SK-N-SH treated with all-trans-retinoic acid at 6 μM for 48 hours (cell line): ENCODE results near the gene PRDM5.
"Not testable (repeated sequence)": the region's sequence is repeated elsewhere in the genome, so short reads cannot be mapped to it uniquely, and the experiment has no call there.

ENCODE experiments used
- ATAC-seq: fragments of 200-7000 bp; cut with Tn5 transposase; 3 replicates; pipeline ENCODE4 v1.9.1; 2020; ENCODE audit warnings: mild to moderate bottlenecking, moderate library complexity
- ARNTL ChIP-seq: fragments of 450-650 bp; formaldehyde crosslinking; IDR thresholded peaks from 2 replicates; pipeline ENCODE4 v1.5.0; 2020; ENCODE audit warnings: low read depth, mild to moderate bottlenecking, moderate library complexity, borderline replicate concordance
- ESRRG ChIP-seq: fragments of 250-450 bp; sonication (Bioruptor Pico); IDR thresholded peaks from 2 replicates; pipeline ENCODE4 v1.6.1; 2021; ENCODE audit warnings: mild to moderate bottlenecking
- GLIS3 ChIP-seq: fragments of 250-450 bp; sonication (Bioruptor Pico); IDR thresholded peaks from 2 replicates; pipeline ENCODE4 v1.5.0; 2020; ENCODE audit warnings: mild to moderate bottlenecking, moderate library complexity
- ISL1 ChIP-seq: fragments of 250-450 bp; sonication (Bioruptor Pico); IDR thresholded peaks from 2 replicates; pipeline ENCODE4 v2.1.2; 2022; ENCODE audit warnings: mild to moderate bottlenecking, moderate library complexity
- OSR1 ChIP-seq: fragments of 250-450 bp; sonication (Bioruptor Pico); IDR thresholded peaks from 2 replicates; pipeline ENCODE4 v1.8.0; 2022; ENCODE audit warnings: moderate library complexity, mild to moderate bottlenecking, inconsistent platforms
- POU6F1 ChIP-seq: fragments of 250-450 bp; sonication (Bioruptor Pico); IDR thresholded peaks from 2 replicates; pipeline ENCODE4 v1.8.0; 2021; ENCODE audit warnings: low read depth, mild to moderate bottlenecking, moderate library complexity, borderline replicate concordance
- PPARA ChIP-seq: fragments of 250-450 bp; sonication (Bioruptor Pico); IDR thresholded peaks from 2 replicates; pipeline ENCODE4 v1.5.0; 2020; ENCODE audit warnings: mild to moderate bottlenecking, borderline replicate concordance
- RARB ChIP-seq: fragments of 250-450 bp; sonication (Bioruptor Pico); IDR thresholded peaks from 2 replicates; pipeline ENCODE4 v1.8.0; 2021; ENCODE audit warnings: mild to moderate bottlenecking, moderate library complexity
- TCF4 ChIP-seq: fragments of 250-450 bp; sonication (Bioruptor Pico); IDR thresholded peaks from 2 replicates; pipeline ENCODE4 v1.8.0; 2021; ENCODE audit warnings: mild to moderate bottlenecking, moderate library complexity, borderline replicate concordance
- TOX ChIP-seq: fragments of 250-450 bp; sonication (Bioruptor Pico); IDR thresholded peaks from 2 replicates; pipeline ENCODE4 v1.8.0; 2021; ENCODE audit warnings: mild to moderate bottlenecking, moderate library complexity, borderline replicate concordance
- TSHZ2 ChIP-seq: fragments of 250-450 bp; sonication (Bioruptor Pico); IDR thresholded peaks from 2 replicates; pipeline ENCODE4 v1.5.0; 2020; ENCODE audit warnings: mild to moderate bottlenecking, moderate library complexity
- ZC3H10 ChIP-seq: fragments of 250-450 bp; sonication (Bioruptor Pico); IDR thresholded peaks from 2 replicates; pipeline ENCODE4 v1.5.1; 2021; ENCODE audit warnings: mild to moderate bottlenecking, moderate library complexity
- ZFP3 ChIP-seq: fragments of 250-450 bp; sonication (Bioruptor Pico); IDR thresholded peaks from 2 replicates; pipeline ENCODE4 v1.5.0; 2020; ENCODE audit warnings: mild to moderate bottlenecking, moderate library complexity
- ZNF565 ChIP-seq: fragments of 450-650 bp; formaldehyde crosslinking; conservative IDR thresholded peaks from 2 replicates; pipeline ENCODE4 v1.5.0; 2020; ENCODE audit warnings: low read depth, mild to moderate bottlenecking, moderate library complexity
- ZNF70 ChIP-seq: fragments of 450-650 bp; formaldehyde crosslinking; IDR thresholded peaks from 2 replicates; pipeline ENCODE4 v1.5.0; 2020; ENCODE audit warnings: mild to moderate bottlenecking, moderate library complexity
- TF ChIP-seq, protein P1 (sequence below): fragments of 250-450 bp; sonication (Bioruptor Pico); IDR thresholded peaks from 2 replicates; pipeline ENCODE4 v1.5.1; 2021; ENCODE audit warnings: mild to moderate bottlenecking, moderate library complexity
- TF ChIP-seq, protein P2 (sequence below): fragments of 250-450 bp; sonication (Bioruptor Pico); IDR thresholded peaks from 2 replicates; pipeline ENCODE4 v1.8.0; 2020; ENCODE audit warnings: mild to moderate bottlenecking, moderate library complexity, borderline replicate concordance

PRDM5 gene

DNA sequence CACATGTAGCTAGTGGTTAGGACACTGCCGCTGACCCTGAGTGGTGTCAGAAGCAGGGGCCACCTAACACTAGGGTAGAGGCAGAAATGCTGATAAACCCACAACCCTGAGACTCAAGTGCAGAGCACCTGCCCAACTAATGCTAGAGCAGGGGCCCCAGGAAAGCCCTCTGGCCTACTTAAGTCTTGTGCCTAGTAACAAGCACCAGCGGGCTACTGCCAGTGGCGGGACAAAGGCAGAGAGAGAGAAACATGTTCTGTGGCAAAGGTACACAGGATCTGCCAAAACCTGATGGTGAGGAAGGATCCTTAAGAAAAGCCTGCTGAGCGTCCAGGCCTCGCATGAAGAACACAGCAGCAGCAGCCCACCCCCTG is 172.4 kb downstream of the PRDM5 start (continued):
- TF ChIP-seq, protein P1, sequence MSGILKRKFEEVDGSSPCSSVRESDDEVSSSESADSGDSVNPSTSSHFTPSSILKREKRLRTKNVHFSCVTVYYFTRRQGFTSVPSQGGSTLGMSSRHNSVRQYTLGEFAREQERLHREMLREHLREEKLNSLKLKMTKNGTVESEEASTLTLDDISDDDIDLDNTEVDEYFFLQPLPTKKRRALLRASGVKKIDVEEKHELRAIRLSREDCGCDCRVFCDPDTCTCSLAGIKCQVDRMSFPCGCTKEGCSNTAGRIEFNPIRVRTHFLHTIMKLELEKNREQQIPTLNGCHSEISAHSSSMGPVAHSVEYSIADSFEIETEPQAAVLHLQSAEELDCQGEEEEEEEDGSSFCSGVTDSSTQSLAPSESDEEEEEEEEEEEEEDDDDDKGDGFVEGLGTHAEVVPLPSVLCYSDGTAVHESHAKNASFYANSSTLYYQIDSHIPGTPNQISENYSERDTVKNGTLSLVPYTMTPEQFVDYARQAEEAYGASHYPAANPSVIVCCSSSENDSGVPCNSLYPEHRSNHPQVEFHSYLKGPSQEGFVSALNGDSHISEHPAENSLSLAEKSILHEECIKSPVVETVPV (CRISPR knock-in tag): no peak
- TF ChIP-seq ZNF70 (CRISPR knock-in tag): no peak

GRCh38 chr4:120749445-120750151 is 172.9 kb downstream of the PRDM5 start:
- no peak for ATAC-seq

GRCh38 chr4:120741636-120742035 is 180.9 kb downstream of the PRDM5 start:
- not testable (repeated sequence) for ATAC-seq

More at GRCh38 chr4:120749445-120750151, 172.9 kb downstream of the PRDM5 start:
- TF ChIP-seq OSR1: no peak
- TF ChIP-seq GLIS3 (CRISPR knock-in tag): no peak

DNA sequence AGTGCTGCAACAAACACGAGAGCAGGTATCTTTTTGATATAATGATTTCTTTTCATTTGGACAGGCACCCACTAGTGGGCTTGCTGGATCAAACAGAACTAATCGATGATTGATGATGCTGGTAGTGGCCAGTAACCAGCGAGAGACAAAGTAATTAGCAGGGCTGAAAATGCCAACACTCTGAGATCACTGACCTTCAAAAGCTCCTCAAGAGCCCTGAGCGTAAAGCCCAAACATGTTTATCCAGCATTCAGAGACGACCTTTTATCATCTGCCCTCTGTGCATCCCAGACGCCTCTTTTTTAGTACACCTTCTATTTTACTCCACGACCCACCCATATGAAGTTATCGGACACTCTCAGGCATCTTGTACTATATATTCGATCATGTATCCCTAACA is 186.2 kb downstream of the PRDM5 start:
- TF ChIP-seq TOX (no peak), ESRRG (CRISPR knock-in tag) (no peak), ARNTL (no peak)
- no peak for ATAC-seq

- no peak for TF ChIP-seq GLIS3 (CRISPR knock-in tag)
- TF ChIP-seq ISL1 (CRISPR knock-in tag): no peak
- no peak for ATAC-seq
Measured at GRCh38 chr4:120733968-120734367, 188.6 kb downstream of the PRDM5 start.

GRCh38 chr4:120733054-120733453 is 189.5 kb downstream of the PRDM5 start:
- no peak for TF ChIP-seq POU6F1 (CRISPR knock-in tag)
- TF ChIP-seq GLIS3 (CRISPR knock-in tag): no peak
- TF ChIP-seq ZFP3 (CRISPR knock-in tag): no peak
- no peak for TF ChIP-seq ZNF70 (CRISPR knock-in tag)
- TF ChIP-seq RARB (CRISPR knock-in tag): no peak
- TF ChIP-seq ARNTL: no peak
- no peak for TF ChIP-seq ZC3H10 (CRISPR knock-in tag)
- no peak for TF ChIP-seq ZNF565 (CRISPR knock-in tag)
- no peak for TF ChIP-seq PPARA (CRISPR knock-in tag)
- no peak for TF ChIP-seq ESRRG (CRISPR knock-in tag)
- TF ChIP-seq, protein P2, sequence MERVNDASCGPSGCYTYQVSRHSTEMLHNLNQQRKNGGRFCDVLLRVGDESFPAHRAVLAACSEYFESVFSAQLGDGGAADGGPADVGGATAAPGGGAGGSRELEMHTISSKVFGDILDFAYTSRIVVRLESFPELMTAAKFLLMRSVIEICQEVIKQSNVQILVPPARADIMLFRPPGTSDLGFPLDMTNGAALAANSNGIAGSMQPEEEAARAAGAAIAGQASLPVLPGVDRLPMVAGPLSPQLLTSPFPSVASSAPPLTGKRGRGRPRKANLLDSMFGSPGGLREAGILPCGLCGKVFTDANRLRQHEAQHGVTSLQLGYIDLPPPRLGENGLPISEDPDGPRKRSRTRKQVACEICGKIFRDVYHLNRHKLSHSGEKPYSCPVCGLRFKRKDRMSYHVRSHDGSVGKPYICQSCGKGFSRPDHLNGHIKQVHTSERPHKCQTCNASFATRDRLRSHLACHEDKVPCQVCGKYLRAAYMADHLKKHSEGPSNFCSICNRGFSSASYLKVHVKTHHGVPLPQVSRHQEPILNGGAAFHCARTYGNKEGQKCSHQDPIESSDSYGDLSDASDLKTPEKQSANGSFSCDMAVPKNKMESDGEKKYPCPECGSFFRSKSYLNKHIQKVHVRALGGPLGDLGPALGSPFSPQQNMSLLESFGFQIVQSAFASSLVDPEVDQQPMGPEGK (CRISPR knock-in tag): no peak
- no peak for TF ChIP-seq OSR1
- no peak for TF ChIP-seq ISL1 (CRISPR knock-in tag)
- no peak for ATAC-seq

DNA sequence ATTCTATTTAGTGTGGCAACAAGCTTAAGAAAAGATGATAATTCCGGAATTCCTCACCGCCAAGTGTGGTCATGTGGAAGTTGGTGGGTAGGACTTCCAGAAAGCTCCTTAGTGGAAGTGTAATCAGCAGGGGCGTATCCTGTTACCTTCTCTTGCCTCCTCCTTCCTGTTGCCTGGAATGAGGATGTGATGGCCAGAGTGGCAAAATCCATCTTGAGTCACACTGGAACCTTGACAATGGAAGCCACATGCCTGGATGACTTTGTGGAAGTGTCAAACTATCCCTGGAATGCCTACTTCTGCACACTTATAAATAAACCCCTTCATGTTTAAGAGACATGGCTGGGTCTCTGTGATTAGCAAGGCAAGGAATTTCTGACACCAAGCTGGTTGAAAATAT is 191.0 kb downstream of the PRDM5 start:
- ATAC-seq: no peak
- TF ChIP-seq TCF4 (CRISPR knock-in tag): no peak
- TF ChIP-seq, protein P1 (CRISPR knock-in tag): no peak
- TF ChIP-seq POU6F1 (CRISPR knock-in tag): no peak
- TF ChIP-seq TSHZ2 (CRISPR knock-in tag): no peak
- TF ChIP-seq PPARA (CRISPR knock-in tag): no peak
- TF ChIP-seq, protein P2 (CRISPR knock-in tag): no peak
